H1 (cell line): ENCODE measurements around the gene CSDE1. TPM values are rescaled to one million over a fixed set of nuclear protein-coding genes. Genes with fewer than 3 reads are reported as not detected.

Experiments
- ASH2L ChIP-seq: fragments of 200-600, 300-600 bp; sonication (generic); IDR thresholded peaks from one replicate; pipeline ENCODE4 v1.7.1; 2017; ENCODE audit warnings: low read length
- PHF8 ChIP-seq: fragments of 200-600 bp; sonication (generic); conservative IDR thresholded peaks from 2 replicates; pipeline ENCODE4 v1.7.1; 2012; ENCODE audit warnings: low read depth, mild to moderate bottlenecking, inconsistent platforms, low read length, moderate library complexity
- SP4 ChIP-seq: IDR thresholded peaks from 2 replicates; pipeline ENCODE4 v1.6.1; 2012; ENCODE audit warnings: low read length, inconsistent platforms
- TAF7 ChIP-seq: optimal IDR thresholded peaks from 2 replicates; pipeline ENCODE3; 2011; ENCODE audit warnings: low read depth, mild to moderate bottlenecking, inconsistent platforms, low read length, moderate library complexity, borderline replicate concordance
- TBP ChIP-seq: IDR thresholded peaks from 2 replicates; pipeline ENCODE4 v1.6.1; 2011; ENCODE audit warnings: low read depth, low read length, improper control_type of control experiment
- ZNF274 ChIP-seq: IDR thresholded peaks from 2 replicates; pipeline ENCODE4 v1.7.0; 2012; ENCODE audit warnings: low read length, borderline replicate concordance; ENCODE audit errors: extremely low read depth
- polyA plus RNA-seq, 7 experiments: library from polyadenylated mRNA; depleted of rRNA in 3 of 7; stranded (reverse) in 5 of 7; unstranded in 2 of 7; fragments of >200 nt in 5 of 7; fragments of 200-250 nt in 2 of 7; gene quantifications; 1 replicate in 5 of 7; 2 replicates in 1 of 7; 4 replicates in 1 of 7; pipeline versions ENCODE4 v1.2.1 to v1.2.3, GENCODE V29; 2011 to 2013; ENCODE audit warnings: missing spikeins in 2 of 7, mixed read lengths in 2 of 7
- total RNA-seq: library from RNA; stranded (reverse); fragmentation: NEBNext Ultra II Directional; extraction: Animal tissue kit (Norgen Biotek cat#: 25700); gene quantifications from 2 replicates; pipeline ENCODE4 v1.2.1, GENCODE V29; 2021

The CSDE1 gene
- total and polyA plus RNA-seq, 2 of the 8 experiments (the other 6 are each of a cell fraction or from before 2014, with no cell fraction given): 149 to 635 TPM

DNA sequence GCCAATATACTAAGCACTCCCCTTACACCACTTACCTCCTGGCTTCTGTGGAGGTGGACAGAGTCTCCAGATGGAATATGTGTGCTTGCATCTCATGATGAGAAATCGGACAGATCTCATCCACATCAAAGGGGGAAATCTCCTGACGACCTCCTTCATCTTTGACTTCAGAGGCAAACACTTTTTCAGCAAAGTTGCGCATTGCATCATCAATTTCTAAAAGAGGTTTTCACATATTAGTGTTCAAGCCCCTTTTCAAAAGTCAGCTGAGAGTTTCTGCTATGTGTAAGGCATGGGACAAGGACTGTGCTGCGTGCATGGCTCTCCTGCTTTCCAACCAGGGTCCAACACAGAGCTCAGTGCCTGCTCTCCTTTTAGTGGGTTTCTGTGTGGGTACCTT, 69.3 kb downstream of the CSDE1 start (continued):
- TF ChIP-seq ZNF274: no peak
- TF ChIP-seq TAF7: no peak
- no peak for TF ChIP-seq SP4
- TF ChIP-seq PHF8: no peak
- no peak for TF ChIP-seq ASH2L
- no peak for TF ChIP-seq TBP
